Stimulated activated CD8-positive, alpha-beta memory T cell treated with anti-CD3 and anti-CD28 coated beads, Interleukin-4, amount 100 ng/mL, for 24 hours (primary cell): ENCODE results near the gene HSH2D.

ENCODE experiments used
- DNase-seq: peaks from one replicate; pipeline ENCODE4 v3.0.0-alpha.2; 2020; ENCODE audit warnings: low read depth

HSH2D gene

GRCh38 chr19:16121141-16121540 is 22.3 kb upstream of the HSH2D start:
- no peak for DNase-seq

DNA sequence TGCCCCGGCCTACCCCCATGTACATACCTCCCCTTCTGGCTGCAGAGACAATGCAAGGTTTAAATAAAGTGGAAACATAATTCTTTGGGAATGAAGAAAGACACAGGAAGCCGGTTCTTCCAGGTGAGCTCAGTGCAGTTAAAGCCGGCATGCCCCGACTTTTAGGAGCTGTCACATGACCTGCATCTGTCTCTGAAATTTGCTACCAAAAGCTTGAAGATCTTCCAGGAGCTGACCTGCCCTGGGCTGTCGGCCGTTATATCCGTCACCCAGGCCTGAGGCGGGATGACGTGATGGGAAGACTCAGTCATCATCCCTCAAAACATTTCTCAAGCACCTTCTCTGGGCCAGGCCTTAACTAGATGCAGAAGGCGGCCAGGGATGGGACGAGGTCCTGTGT is 21.5 kb upstream of the HSH2D start:
- DNase-seq, result no peak

- no peak for DNase-seq
Measured at GRCh38 chr19:16124953-16125352, 18.5 kb upstream of the HSH2D start.

DNA sequence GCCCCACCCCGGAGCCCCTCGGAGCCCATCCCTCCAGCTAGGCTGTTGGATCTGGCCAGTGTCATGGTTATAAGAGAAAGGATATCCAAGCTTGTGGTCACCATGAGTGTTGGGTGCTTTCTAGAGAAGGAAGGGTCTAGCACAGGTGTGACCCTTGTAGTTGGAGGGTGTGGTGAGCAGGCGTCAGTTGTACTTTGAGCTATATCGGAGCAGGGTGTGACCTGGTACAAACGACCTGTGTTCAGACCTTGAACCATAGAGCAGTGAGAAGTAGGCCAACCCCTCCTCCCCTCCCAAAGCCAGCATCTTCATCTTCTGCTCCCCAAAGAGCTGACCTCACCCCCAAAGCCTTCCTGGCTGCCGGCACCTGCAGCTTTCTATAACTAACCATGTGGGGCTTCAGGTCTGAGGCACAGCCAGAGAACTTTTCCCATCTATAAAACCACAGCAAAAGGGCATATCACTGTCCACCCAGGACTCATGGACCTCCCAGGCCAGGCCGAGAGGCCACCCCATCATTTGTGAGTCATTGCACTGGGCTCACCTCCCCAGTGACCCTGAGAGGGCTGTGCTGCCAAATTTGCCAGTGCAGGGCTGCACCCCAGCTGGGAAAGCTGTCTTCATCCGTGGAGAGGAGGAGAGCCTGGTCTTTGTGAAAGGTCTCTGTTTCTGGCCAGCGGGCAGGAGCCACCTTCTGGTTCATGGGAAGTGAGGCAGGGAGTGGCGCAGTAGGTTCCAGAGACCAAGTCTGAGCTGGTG is 17.6 kb upstream of the HSH2D start:
- DNase-seq, result no peak

DNA sequence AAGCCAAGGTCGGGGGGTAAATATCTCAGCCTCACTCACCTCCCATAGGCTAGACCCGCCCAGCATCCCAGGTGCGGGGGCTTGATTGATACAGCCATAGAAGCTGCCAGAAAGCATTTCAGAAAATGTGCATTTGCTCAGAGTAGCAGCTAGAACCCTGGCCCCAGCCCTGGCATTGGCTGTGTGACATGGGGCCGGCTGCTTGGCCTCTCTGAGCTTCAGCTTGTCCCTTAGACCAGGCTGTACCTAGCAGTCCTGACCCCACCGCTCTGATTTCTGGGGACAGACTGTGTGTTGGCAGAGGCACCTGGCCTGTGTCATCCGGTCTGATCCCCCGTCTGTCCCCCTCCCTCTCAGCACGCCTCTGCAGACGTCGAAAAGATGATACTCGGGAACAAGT is 16.4 kb upstream of the HSH2D start:
- no peak for DNase-seq

- DNase-seq, result no peak
Measured at GRCh38 chr19:16127776-16128371, 15.6 kb upstream of the HSH2D start.

- no peak for DNase-seq
Measured at GRCh38 chr19:16131648-16132047, 11.8 kb upstream of the HSH2D start.

DNA sequence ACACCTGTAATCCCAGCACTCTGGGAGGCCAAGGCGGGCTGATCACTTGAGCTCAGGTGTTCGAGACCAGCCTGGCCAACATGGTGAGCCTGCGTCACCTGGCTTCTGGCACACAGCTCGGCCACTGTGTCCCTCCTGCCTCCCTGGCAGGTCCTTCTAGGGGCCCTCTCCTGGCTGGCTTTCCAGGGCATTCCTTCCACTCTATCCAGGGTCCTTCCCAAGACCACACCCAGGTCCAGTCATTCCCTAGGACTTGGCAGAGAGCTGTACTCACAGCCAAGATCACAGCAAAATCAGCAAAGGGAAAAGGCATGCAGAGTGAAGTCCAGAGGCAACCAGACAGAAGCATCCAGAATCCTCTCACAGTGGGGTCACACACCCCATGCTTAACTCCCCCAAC is 9.7 kb upstream of the HSH2D start:
- DNase-seq, result no peak

GRCh38 chr19:16134510-16134909 is 9.0 kb upstream of the HSH2D start:
- DNase-seq, result no peak

DNA sequence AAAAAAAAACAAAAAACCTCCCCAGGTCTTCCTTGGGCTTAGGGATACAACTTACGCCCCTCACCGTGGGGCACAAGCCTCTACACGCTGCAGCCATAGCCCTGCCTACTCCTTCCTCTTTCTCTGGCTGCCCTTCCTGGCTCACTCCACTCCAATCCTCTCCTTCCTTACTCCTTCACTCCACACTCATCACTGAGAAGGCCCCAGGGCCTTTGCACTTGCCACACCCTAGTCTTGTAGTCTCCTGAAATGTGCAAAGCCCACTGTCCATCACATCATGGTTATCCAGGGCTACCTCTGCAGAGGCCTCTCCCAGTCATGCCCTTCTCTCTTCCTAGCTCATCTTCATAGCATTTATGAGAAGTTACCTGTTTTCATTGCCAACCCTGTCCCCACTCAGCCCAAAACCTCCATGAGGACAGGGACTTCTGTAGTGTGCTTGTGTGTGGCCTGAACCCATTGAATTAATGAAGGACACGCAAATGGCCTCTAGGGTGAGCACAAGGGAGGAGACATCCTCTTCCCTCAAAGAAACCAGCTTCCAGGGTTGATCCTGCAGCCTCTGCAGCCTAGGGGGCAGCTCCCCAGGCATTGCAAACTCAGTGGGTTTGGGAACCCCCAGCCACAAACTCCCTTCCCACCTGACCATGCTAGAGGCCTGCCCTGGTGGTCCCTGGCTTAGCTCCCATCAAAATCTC is 7.9 kb upstream of the HSH2D start:
- DNase-seq, result no peak

DNA sequence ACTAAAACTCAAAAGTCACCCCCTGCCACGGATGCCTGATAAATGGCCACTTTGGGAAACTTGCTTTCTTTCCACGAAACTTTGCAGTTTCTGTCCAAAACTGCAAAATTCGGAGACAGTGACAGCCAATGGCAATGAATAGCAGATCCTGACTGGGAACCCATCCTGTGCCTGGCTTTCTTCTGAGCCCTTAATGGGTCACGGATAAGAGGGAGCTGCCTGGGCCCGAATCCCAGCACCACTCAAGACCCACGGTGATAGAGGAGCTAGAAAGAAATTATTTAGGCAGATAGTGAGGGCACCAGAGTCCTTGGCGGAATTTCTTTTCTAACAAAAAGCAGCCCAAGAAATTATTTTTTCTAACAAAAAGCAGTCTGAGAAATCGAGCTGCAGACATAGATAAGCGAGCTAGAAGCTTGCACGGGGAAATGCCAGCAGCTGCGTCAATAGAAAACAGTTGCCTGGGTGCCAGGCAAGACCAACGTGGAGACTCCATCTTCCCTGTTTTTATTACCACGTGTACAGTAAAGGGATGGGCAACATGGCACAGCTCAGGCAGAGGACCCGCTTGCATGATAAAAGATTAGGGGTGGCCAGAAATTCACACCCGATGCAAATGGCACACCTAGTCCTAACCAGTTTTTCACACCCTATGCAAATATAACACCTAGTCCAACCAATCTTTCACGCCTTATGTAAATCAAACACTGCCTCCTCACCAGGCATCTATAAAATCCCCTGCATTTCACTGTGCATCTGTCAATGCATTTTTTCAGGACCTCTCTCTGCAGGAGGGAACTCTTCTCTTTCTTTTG is 7.1 kb upstream of the HSH2D start:
- no peak for DNase-seq

DNA sequence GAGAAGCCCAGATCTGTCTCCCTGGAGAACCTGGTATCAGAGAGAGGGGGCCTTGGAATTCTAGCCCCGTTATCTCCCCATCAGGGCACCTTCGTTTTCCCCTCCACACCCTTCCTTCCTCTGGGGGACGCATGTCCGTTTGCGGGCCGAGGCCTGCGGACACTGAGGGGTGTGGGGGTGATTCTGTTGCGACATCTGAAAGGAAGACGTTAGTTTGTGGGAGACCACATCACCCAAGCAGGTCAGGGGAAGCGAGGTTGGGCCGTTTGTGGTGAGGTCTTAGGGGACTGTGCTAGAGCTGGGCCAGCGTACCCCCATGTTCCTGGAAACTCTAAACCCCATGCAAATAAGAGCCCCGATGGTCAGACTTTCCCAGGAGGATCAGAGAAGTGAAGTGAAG is 3.7 kb upstream of the HSH2D start:
- DNase-seq, result no peak

- no peak for DNase-seq
Measured at GRCh38 chr19:16141043-16141442, 2.4 kb upstream of the HSH2D start.

GRCh38 chr19:16142032-16142580 is 1.4 kb upstream of the HSH2D start:
- no peak for DNase-seq

DNA sequence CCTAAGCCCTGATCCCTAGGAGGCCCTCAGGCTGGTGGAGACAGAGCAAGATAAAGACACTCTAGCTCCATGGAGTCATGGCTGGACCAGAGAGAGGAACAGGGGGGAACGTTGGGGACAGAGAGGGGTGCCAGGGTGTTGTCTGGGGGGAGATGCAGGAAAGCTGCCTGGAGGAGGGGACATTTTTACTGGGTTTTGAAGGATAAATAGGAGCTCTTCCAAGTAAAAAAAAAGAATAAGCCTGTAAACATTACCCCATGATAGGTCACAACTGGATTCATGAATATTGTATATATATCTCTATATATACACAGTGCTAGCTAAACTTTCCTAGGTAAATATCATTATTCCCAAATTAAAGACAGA is 714 bp downstream of the HSH2D start:
- DNase-seq, result no peak

DNA sequence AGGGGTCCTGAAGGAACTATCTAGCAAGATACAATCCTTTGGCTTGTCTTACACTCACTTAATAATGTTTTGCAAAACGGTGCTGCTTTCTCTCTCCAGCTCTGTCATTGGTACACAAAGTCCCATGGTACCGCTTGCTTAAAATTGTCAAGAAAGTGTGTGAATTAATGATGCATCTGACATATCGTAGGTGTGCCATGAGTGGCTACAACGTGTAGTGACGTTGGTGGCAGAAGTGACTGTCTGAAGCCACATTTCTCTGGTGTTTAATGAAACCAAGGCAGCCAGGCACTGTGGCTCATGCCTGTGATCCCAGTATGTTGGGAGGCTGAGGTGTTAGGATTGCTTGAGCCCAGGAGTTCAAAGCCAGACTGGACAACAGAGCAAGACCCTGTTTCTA is 2.6 kb downstream of the HSH2D start:
- no peak for DNase-seq

DNA sequence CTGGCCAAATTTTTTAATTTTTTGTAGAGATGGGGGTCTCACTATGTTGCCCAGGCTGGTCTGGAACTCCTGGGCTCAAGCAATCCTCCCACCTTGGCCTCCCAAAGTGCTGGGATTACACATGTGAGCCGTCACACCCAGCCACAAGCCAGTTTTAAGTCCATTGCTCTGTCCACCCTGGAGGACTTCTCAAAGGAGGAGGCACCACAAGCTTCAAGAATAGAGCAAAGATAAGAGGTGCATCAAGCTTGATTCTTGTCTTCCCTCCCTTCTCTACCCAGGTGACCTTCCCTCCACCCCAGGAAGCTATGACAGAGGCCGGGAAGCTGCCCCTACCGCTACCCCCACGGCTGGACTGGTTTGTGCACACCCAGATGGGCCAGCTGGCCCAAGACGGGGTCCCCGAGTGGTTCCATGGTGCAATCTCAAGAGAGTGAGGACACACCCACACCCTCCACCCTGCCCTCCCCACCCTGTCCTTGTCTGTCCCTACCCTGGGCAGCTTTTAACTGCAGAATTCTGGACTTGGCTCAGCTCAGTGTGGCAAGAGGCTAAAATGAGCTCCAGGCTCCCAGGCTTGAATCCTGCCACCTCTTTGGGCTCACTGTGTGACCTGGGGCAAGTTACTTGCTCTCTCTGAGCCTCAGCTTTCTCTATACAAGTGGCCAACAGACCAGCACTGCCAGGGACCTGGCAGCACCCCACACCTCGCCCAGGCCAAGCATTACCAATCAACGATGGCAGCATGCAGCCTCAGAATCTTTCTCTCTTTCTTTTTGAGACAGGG is 5.2 kb downstream of the HSH2D start:
- no peak for DNase-seq

GRCh38 chr19:16153582-16154336 is 10.3 kb downstream of the HSH2D start:
- DNase-seq, result no peak

- DNase-seq, result no peak
Measured at GRCh38 chr19:16154557-16154956, 11.1 kb downstream of the HSH2D start.

DNA sequence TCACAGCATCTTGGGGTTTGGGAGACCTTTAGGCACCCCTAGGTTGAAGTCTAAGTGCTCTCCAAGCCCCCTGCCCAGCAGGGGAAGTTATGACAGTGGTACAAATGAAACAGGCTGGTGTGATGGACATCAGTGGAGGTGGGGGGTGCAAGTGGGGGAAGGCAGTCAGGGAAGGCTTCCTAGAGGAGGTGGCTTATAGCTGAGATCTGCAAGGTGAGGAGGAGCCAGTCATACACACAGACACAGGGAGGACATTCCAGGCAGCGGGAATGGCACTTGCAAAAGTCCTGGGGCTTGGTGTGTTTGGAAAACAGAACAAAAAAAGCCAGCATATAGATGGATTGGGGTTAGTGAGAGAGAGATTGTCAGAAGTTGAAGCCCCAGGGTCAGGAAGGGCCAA is 11.6 kb downstream of the HSH2D start:
- DNase-seq, result no peak

- no peak for DNase-seq
Measured at GRCh38 chr19:16156904-16157303, 13.4 kb downstream of the HSH2D start.
